Endothelial cell of umbilical vein (primary cell): ENCODE data around the gene SYNGR3. TPM values are rescaled to one million over a fixed set of nuclear protein-coding genes. Genes with fewer than 3 reads are reported as not detected.

ENCODE experiments used
- BruUV-seq: library from RNA; stranded (reverse); fragments of 400-500 nt; replicated peaks from 2 replicates; lab custom pipeline; 2021; lab: Mats Ljungman, UMichigan
- CTCF ChIA-PET: fragments of 300-600, 350-600 bp; sonication (Branson Sonifier 250); formaldehyde crosslinking; loops from one replicate; lab custom pipeline; 2021; ENCODE audit warnings: antibody characterized with exemption, inconsistent platforms; lab: Charles Lee
- POLR2A ChIA-PET: fragments of 300-600, 350-600 bp; sonication (Branson Sonifier 250); formaldehyde crosslinking; loops from one replicate; lab custom pipeline; 2021; ENCODE audit warnings: antibody characterized with exemption, inconsistent platforms; lab: Charles Lee
- DNase-seq: peaks from one replicate; pipeline ENCODE4 v3.0.0-alpha.2; 2011; ENCODE audit warnings: low read depth, low spot score
- FAIRE-seq: peaks from 2 replicates; lab custom pipeline; 2011; peaks lifted over from hg19 to GRCh38; lab: Jason Lieb, UNC
- H2AFZ ChIP-seq: 2 replicates; pipeline ENCODE4 v1.6.0; 2012; ENCODE audit warnings: low read depth, low read length, control low read depth, inconsistent platforms
- H3K27ac ChIP-seq: 2 replicates; pipeline ENCODE4 v1.5.1; 2011; ENCODE audit warnings: low read depth, mild to moderate bottlenecking, control low read depth, low read length, moderate library complexity; ENCODE audit not compliant: insufficient read depth
- H3K27me3 ChIP-seq, 2 experiments: 2 replicates each; pipeline versions ENCODE4 v1.6.0 to v1.6.1; 2011; ENCODE audit warnings: low read length in 2 of 2, mixed read lengths in 1 of 2; ENCODE audit not compliant: control insufficient read depth in 2 of 2, insufficient read depth in 2 of 2
- H3K36me3 ChIP-seq, 2 experiments: 2 replicates in 1 of 2; 3 replicates in 1 of 2; pipeline ENCODE4 v1.5.1; 2011; ENCODE audit warnings: low read length in 2 of 2, mild to moderate bottlenecking in 1 of 2, moderate library complexity in 1 of 2; ENCODE audit not compliant: control insufficient read depth in 2 of 2, insufficient read depth in 2 of 2; ENCODE audit errors: extremely low read depth in 1 of 2
- H3K4me1 ChIP-seq: 3 replicates; pipeline ENCODE4 v1.5.1; 2011; ENCODE audit warnings: mild to moderate bottlenecking, low read length; ENCODE audit not compliant: control insufficient read depth, insufficient read depth; ENCODE audit errors: extremely low read depth
- H3K4me2 ChIP-seq: 2 replicates; pipeline ENCODE4 v1.6.1; 2011; ENCODE audit warnings: low read length, control low read depth, mixed read lengths; ENCODE audit not compliant: insufficient read depth
- H3K4me3 ChIP-seq, 3 experiments: fragments of 200-600 bp in 1 of 3; sonication (generic), shearing (Covaris generic) in 1 of 3; replicated peaks in 1 of 3; 2 replicates each; pipeline ENCODE4 v1.5.1; 2011 to 2016; ENCODE audit warnings: control low read depth in 3 of 3, low read length in 3 of 3, mild to moderate bottlenecking in 2 of 3, inconsistent platforms in 1 of 3, low read depth in 1 of 3, moderate library complexity in 1 of 3; ENCODE audit not compliant: insufficient read depth in 1 of 3
- H3K79me2 ChIP-seq: 2 replicates; pipeline ENCODE4 v1.6.0; 2012; ENCODE audit warnings: low read length, inconsistent platforms; ENCODE audit not compliant: control insufficient read depth, insufficient read depth
- H3K9ac ChIP-seq: replicated peaks from 2 replicates; pipeline ENCODE3; 2011; ENCODE audit warnings: low read length, control low read depth; ENCODE audit not compliant: insufficient read depth; ENCODE audit errors: extremely low read depth
- H3K9me1 ChIP-seq: replicated peaks from 3 replicates; pipeline ENCODE4 v1.6.0; 2011; ENCODE audit warnings: mild to moderate bottlenecking, low read length; ENCODE audit not compliant: control insufficient read depth, insufficient read depth; ENCODE audit errors: extremely low read depth
- H3K9me3 ChIP-seq: replicated peaks from 2 replicates; pipeline ENCODE4 v1.5.1; 2012; ENCODE audit warnings: low read length, inconsistent platforms; ENCODE audit not compliant: control insufficient read depth, insufficient read depth
- H4K20me1 ChIP-seq: replicated peaks from 2 replicates; pipeline ENCODE3; 2011; ENCODE audit warnings: mild to moderate bottlenecking, low read length; ENCODE audit not compliant: control insufficient read depth, insufficient read depth; ENCODE audit errors: extremely low read depth
- EZH2 ChIP-seq: IDR thresholded peaks from 2 replicates; pipeline ENCODE4 v1.6.1; 2012; ENCODE audit warnings: borderline replicate concordance, low read depth, mild to moderate bottlenecking, moderate library complexity, low read length, inconsistent platforms; ENCODE audit not compliant: severe bottlenecking
- FOS ChIP-seq: IDR thresholded peaks from 2 replicates; pipeline ENCODE4 v1.6.1; 2011; ENCODE audit warnings: mild to moderate bottlenecking, low read length, moderate library complexity, borderline replicate concordance; ENCODE audit not compliant: insufficient read depth
- GATA2 ChIP-seq: IDR thresholded peaks from 2 replicates; pipeline ENCODE4 v1.7.0; 2011; ENCODE audit warnings: low read depth, mild to moderate bottlenecking, moderate library complexity, mixed read lengths, low read length; ENCODE audit not compliant: insufficient read length, insufficient read depth
- JUN ChIP-seq: IDR thresholded peaks from 2 replicates; pipeline ENCODE4 v1.6.1; 2011; ENCODE audit warnings: borderline replicate concordance, low read depth; ENCODE audit not compliant: insufficient read length, insufficient read depth
- MYC ChIP-seq: IDR thresholded peaks from one replicate; pipeline ENCODE4 v1.6.1; 2011; ENCODE audit warnings: mild to moderate bottlenecking, low read depth, low read length
- POLR2A ChIP-seq: IDR thresholded peaks from 2 replicates; pipeline ENCODE4 v1.6.1; 2012; ENCODE audit warnings: low read depth, mild to moderate bottlenecking, control low read depth, low read length
- POLR2AphosphoS5 ChIP-seq: IDR thresholded peaks from 2 replicates; pipeline ENCODE4 v1.6.1; 2012; ENCODE audit warnings: low read depth, mild to moderate bottlenecking, control low read depth, low read length, moderate library complexity; ENCODE audit not compliant: insufficient read depth
- dilution Hi-C: fragments of 300-500 bp; cut with MboI; formaldehyde crosslinking; loops from one replicate; pipeline ENCODE4 v1.15.0; 2019; ENCODE audit warnings: low sequenced_read_pairs; ENCODE audit not compliant: extremely low pct_ligation_motif_present
- intact Hi-C: fragments of 100-400 bp; cut with micrococcal nuclease; formaldehyde crosslinking; loops from one replicate; pipeline ENCODE4 v1.10.0; 2022
- polyA plus RNA-seq, 4 experiments: library from polyadenylated mRNA; depleted of rRNA in 3 of 4; stranded (reverse) in 3 of 4; unstranded in 1 of 4; fragments of >200 nt; gene quantifications; 2 replicates each; pipeline versions ENCODE4 v1.2.1 to v1.2.3, GENCODE V29; 2011 to 2012; ENCODE audit warnings: missing spikeins in 1 of 4
- total RNA-seq: library from RNA; stranded (reverse); gene quantifications from 2 replicates; pipeline ENCODE4 v1.2.3, GENCODE V29; 2021
- TF ChIP-seq, protein P1 (sequence below), 2 donors: IDR thresholded peaks; 1 replicate in 1 of 2; 2 replicates in 1 of 2; pipeline ENCODE4 v1.5.1; 2011; ENCODE audit warnings: low read length in 2 of 2, mild to moderate bottlenecking in 2 of 2, moderate library complexity in 2 of 2, control low read depth in 1 of 2, inconsistent platforms in 1 of 2, low read depth in 1 of 2; ENCODE audit not compliant: insufficient read depth in 1 of 2; ENCODE audit errors: extremely low read depth in 1 of 2
- TF ChIP-seq, protein P2 (sequence below): IDR thresholded peaks from 2 replicates; pipeline ENCODE4 v1.6.1; 2011; ENCODE audit not compliant: insufficient read depth, insufficient read length

SYNGR3 gene
- total and polyA plus RNA-seq, 2 donors (not counting 3 experiments of a cell fraction or from before 2014, with no cell fraction given): 0.95 to 1.4 TPM

DNA sequence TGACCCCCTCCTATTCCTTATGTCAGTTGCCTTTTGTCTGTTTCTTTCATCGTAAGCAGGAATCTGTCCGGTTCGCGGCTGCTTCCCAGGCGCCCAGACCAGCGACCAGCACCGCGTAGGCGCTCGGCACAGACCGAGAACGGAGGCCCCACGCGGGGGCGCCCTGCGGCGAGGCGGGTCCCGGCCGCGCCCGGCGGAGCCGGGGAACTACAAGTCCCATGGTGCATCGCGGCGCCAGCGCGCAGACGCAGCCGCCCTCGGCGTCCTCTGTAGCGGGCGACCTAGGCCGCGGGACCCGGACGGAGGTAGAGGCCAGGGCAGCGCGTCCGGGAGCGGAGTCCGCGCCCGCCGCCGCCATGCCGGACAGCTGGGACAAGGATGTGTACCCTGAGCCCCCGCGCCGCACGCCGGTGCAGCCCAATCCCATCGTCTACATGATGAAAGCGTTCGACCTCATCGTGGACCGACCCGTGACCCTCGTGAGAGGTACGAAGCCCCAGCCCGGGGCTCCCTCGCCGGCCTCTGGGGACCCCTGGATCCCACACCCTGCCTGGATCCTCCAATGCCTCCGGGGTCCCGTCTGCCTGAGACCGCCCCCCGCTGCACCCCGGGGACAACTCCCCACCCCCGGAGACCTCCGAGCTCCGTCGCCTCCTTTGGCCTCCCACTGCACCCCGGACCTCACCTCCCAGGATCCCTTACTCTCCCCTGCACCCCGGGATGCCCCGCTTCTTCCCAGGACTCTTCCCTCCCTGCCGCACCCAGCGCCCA is 30.3 kb upstream of the SYNGR3 start, which contains the start of gene NDUFB10:
TSS of gene NDUFB10 (plus strand) at position 270 of the 771 bp plus-strand sequence. CDS start at position 357, 87 bp downstream.
- FAIRE-seq (peak; percentile 93), DNase-seq (peak; percentile 88)
- dilution Hi-C loops: no loop called here
- Histone ChIP-seq H3K9me1 (no peaks in the 10 kb centered on the region), H3K4me3 (peak within 1 kb of the TSS; percentile 63 to 76 (median 72)), H3K79me2 (peaks cover 38% of the 10 kb centered on the region), H3K9me3 (no peaks in the 10 kb centered on the region), H3K4me1 (peaks cover 19% of the 10 kb centered on the region), H3K27ac (peak within 1 kb of the TSS; percentile 6), H3K4me2 (peak within 1 kb of the TSS; percentile 76), H3K27me3 (no peaks in the 10 kb centered on the region), H3K9ac (peak within 1 kb of the TSS; percentile 73), H3K36me3 (peaks cover 8 to 17% of the 10 kb centered on the region in 2 experiments), H4K20me1 (no peaks in the 10 kb centered on the region), H2AFZ (peak within 1 kb of the TSS; percentile 75)
- TF ChIP-seq, protein P1, sequence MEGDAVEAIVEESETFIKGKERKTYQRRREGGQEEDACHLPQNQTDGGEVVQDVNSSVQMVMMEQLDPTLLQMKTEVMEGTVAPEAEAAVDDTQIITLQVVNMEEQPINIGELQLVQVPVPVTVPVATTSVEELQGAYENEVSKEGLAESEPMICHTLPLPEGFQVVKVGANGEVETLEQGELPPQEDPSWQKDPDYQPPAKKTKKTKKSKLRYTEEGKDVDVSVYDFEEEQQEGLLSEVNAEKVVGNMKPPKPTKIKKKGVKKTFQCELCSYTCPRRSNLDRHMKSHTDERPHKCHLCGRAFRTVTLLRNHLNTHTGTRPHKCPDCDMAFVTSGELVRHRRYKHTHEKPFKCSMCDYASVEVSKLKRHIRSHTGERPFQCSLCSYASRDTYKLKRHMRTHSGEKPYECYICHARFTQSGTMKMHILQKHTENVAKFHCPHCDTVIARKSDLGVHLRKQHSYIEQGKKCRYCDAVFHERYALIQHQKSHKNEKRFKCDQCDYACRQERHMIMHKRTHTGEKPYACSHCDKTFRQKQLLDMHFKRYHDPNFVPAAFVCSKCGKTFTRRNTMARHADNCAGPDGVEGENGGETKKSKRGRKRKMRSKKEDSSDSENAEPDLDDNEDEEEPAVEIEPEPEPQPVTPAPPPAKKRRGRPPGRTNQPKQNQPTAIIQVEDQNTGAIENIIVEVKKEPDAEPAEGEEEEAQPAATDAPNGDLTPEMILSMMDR (IDR thresholded peaks at IDR 0.05; ENCODE audit: extremely low read depth in 1 of 2, insufficient read depth in 1 of 2, low read depth in 1 of 2, low read length in 2 of 2): peak; percentile 82 to 87
- TF ChIP-seq FOS (no peak), POLR2AphosphoS5 (peak; percentile 98), GATA2 (no peak), EZH2 (no peak), MYC (no peak), POLR2A (peak; percentile 95), JUN (no peak)
- TF ChIP-seq, protein P2, sequence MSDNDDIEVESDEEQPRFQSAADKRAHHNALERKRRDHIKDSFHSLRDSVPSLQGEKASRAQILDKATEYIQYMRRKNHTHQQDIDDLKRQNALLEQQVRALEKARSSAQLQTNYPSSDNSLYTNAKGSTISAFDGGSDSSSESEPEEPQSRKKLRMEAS: no peak
- ChIA-PET POLR2A (interaction anchor here (0.8 kb wide), 1 partner anchor 133 kb away, joined by 5 read pairs; the partner anchor contains the start of genes FAHD1 and HAGH), CTCF (no interaction called here)
- intact Hi-C loops: loop anchor here (1.0 kb wide), 1 partner anchor 16 kb away; the partner anchor contains the start of gene MSRB1
- BruUV-seq: no TSS peak
